ENCODE data around the gene CSNK2A1. TPM values are rescaled to one million over a fixed set of nuclear protein-coding genes. Genes with fewer than 3 reads are reported as not detected.
A peak's percentile ranks its signal among the peaks of the same experiment; 100 is the strongest.

Gene CSNK2A1
- total RNA-seq, 4 donors from 2014 or later, result 86.0 to 96.7 (median 90.3) TPM

DNA sequence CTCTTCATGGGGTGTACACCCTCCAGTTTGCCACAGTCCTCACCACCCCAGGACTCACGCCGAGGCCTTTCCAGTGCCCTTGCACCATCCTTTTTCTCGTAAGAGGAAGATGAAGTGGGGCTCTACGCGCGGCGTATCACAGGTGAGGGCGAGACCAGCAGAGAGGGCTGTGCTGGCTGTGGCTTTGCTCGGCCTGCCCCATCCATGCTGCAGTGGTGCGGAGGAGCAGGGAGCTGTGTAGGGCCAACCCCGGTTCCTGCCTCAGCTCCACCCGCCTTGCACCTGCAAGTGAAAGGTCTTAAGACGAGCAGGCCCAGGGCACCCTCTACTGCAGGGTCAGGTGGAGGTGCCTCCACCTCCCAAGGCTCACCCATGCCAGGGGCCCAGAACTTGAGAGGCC lies 111.4 kb downstream of the CSNK2A1 start:
- 91% methylated on average over 7 to 13 of the region's 13 CpGs for WGBS, 2 donors

GRCh38 chr20:431012-431904 lies 112.3 kb downstream of the CSNK2A1 start:
- 70 to 73% methylated on average over 17 of the region's 17 CpGs for WGBS, 2 donors
- no peak overlapping the region for H3K4me3 ChIP-seq (ENCODE audit: low read depth, poor library complexity, severe bottlenecking)
- intact Hi-C loops (cut with DNase I; ENCODE audit: low total_unique reads), result no loop called here
- TF ChIP-seq CTCF (IDR thresholded peaks at IDR 0.05) (no peak), POLR2A (IDR thresholded peaks at IDR 0.05) (no peak)
- peak in 1 of 2 donors; percentile 85 for DNase-seq (ENCODE audit: low spot score in 2 of 2)

More for the DNA sequence above, 111.4 kb downstream of the CSNK2A1 start:
- peak in 1 of 2 donors; percentile 81 for DNase-seq (ENCODE audit: low spot score in 2 of 2)
- intact Hi-C loops (cut with DNase I; ENCODE audit: low total_unique reads), result no loop called here
- no peak overlapping the region for H3K4me3 ChIP-seq (ENCODE audit: low read depth, poor library complexity, severe bottlenecking)
- no peak for TF ChIP-seq CTCF (IDR thresholded peaks at IDR 0.05)
- TF ChIP-seq POLR2A (IDR thresholded peaks at IDR 0.05), result no peak

- WGBS, 2 donors, result 86 to 88% methylated on average over 19 to 21 of the region's 21 CpGs
These were observed 113.2 kb downstream of the CSNK2A1 start for GRCh38 chr20:430091-430999.

GRCh38 chr20:428658-429200 lies 114.9 kb downstream of the CSNK2A1 start:
- no peak for TF ChIP-seq CTCF (IDR thresholded peaks at IDR 0.05)
- TF ChIP-seq POLR2A (IDR thresholded peaks at IDR 0.05), result no peak
- WGBS, 2 donors, result 81 to 89% methylated on average over 14 of the region's 14 CpGs
- H3K4me3 ChIP-seq (ENCODE audit: low read depth, poor library complexity, severe bottlenecking), result no peak overlapping the region
- DNase-seq (ENCODE audit: low spot score in 2 of 2), result peak in 1 of 2 donors; percentile 78
- intact Hi-C loops (cut with DNase I; ENCODE audit: low total_unique reads), result no loop called here

More at GRCh38 chr20:430091-430999, 113.2 kb downstream of the CSNK2A1 start:
- peak in 1 of 2 donors; percentile 72 for DNase-seq (ENCODE audit: low spot score in 2 of 2)
- intact Hi-C loops (cut with DNase I; ENCODE audit: low total_unique reads), result no loop called here
- H3K4me3 ChIP-seq (ENCODE audit: low read depth, poor library complexity, severe bottlenecking), result no peak overlapping the region
- no peak for TF ChIP-seq CTCF (IDR thresholded peaks at IDR 0.05)
- TF ChIP-seq POLR2A (IDR thresholded peaks at IDR 0.05), result no peak

- TF ChIP-seq CTCF (IDR thresholded peaks at IDR 0.05), result no peak
- no peak for TF ChIP-seq POLR2A (IDR thresholded peaks at IDR 0.05)
- DNase-seq (ENCODE audit: low spot score in 2 of 2), result peak in 1 of 2 donors; percentile 83
- no peak overlapping the region for H3K4me3 ChIP-seq (ENCODE audit: low read depth, poor library complexity, severe bottlenecking)
- intact Hi-C loops (cut with DNase I; ENCODE audit: low total_unique reads), result no loop called here
- 94 to 96% methylated on average over 14 of the region's 14 CpGs for WGBS, 2 donors
These were observed 115.5 kb downstream of the CSNK2A1 start for GRCh38 chr20:427849-428657.
